Omental fat pad (tissue), 4 donors: ENCODE data around the gene UBE2L3. TPM values are rescaled to one million over a fixed set of nuclear protein-coding genes. Genes with fewer than 3 reads are reported as not detected.
"Not testable (repeated sequence)": the region's sequence is repeated elsewhere in the genome, so short reads cannot be mapped to it uniquely, and the experiment has no call there.

Source experiments
- ATAC-seq: fragments of 150-250 bp; one replicate; pipeline ENCODE4 v1.9.1; 2016; ENCODE audit warnings: mild to moderate bottlenecking, moderate library complexity; ENCODE audit not compliant: low FRiP score
- DNase-seq: peaks from one replicate; pipeline ENCODE4 v3.0.0-alpha.2; 2019; ENCODE audit warnings: low spot score
- total RNA-seq, 4 donors: library from RNA; depleted of rRNA; stranded (reverse); fragments of >200 nt; gene quantifications; one replicate each; pipeline ENCODE4 v1.1.0, GENCODE V29; 2016
- TF ChIP-seq, protein P1 (sequence below), 3 donors: fragments of 450-650 bp; IDR thresholded peaks; one replicate each; pipeline ENCODE4 v1.5.1; 2016 to 2017; ENCODE audit warnings: antibody characterized with exemption in 3 of 3, mild to moderate bottlenecking in 3 of 3, moderate library complexity in 2 of 3

UBE2L3 gene
- total RNA-seq, 4 donors from 2014 or later = 38.9 to 49.7 (median 44.0) TPM

DNA sequence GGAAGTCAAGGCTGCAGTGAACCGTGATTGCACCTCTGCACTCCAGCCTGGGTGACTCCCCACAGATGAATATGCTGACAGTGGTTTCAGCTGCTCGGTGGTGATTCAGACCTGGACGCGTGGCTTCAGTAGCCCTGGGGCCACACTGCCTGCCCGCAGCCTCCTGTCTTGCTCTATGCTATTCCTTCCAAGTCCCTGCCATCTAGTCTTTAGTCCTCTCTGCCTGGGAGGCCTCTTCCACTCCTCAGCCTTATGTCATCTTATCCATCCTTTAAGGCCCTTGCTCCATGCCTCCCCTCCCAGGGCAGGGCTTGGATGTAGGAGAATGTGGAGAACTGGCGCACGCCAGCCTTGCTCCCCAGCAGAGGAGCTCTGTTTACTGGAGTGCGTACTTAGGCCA lies 39.3 kb downstream of the UBE2L3 start:
- ATAC-seq (no peak), DNase-seq (no peak)
- TF ChIP-seq, protein P1, sequence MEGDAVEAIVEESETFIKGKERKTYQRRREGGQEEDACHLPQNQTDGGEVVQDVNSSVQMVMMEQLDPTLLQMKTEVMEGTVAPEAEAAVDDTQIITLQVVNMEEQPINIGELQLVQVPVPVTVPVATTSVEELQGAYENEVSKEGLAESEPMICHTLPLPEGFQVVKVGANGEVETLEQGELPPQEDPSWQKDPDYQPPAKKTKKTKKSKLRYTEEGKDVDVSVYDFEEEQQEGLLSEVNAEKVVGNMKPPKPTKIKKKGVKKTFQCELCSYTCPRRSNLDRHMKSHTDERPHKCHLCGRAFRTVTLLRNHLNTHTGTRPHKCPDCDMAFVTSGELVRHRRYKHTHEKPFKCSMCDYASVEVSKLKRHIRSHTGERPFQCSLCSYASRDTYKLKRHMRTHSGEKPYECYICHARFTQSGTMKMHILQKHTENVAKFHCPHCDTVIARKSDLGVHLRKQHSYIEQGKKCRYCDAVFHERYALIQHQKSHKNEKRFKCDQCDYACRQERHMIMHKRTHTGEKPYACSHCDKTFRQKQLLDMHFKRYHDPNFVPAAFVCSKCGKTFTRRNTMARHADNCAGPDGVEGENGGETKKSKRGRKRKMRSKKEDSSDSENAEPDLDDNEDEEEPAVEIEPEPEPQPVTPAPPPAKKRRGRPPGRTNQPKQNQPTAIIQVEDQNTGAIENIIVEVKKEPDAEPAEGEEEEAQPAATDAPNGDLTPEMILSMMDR (IDR thresholded peaks at IDR 0.05) = no peak

DNA sequence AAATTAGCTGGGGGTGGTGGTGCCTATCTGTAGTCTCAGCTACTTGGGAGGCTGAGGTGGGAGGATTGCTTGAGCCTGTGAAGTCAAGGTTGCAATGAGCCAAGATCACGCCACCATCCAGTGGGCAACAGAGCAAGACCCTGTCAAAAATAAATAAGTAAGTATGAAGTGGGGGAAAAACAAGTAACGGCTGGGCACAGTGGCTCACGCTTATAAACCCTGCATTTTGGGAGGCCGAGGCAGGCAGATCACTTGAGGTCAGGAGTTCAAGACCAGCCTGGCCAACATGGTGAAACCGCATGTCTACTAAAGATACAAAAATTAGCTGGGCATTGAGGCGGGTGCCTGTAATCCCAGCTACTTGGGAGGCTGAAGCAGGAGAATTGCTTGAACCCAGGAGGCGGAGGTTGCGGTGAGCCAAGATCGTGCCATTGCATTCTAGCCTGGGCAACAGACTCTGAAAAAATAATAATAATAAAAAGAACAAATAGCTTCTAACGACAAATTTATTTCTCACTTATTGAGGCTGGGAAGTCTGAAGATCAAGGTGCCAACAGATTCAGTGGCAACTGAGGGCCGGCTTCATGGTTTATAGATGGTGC lies 42.1 kb downstream of the UBE2L3 start:
- ATAC-seq, DNase-seq: not testable (repeated sequence)

DNA sequence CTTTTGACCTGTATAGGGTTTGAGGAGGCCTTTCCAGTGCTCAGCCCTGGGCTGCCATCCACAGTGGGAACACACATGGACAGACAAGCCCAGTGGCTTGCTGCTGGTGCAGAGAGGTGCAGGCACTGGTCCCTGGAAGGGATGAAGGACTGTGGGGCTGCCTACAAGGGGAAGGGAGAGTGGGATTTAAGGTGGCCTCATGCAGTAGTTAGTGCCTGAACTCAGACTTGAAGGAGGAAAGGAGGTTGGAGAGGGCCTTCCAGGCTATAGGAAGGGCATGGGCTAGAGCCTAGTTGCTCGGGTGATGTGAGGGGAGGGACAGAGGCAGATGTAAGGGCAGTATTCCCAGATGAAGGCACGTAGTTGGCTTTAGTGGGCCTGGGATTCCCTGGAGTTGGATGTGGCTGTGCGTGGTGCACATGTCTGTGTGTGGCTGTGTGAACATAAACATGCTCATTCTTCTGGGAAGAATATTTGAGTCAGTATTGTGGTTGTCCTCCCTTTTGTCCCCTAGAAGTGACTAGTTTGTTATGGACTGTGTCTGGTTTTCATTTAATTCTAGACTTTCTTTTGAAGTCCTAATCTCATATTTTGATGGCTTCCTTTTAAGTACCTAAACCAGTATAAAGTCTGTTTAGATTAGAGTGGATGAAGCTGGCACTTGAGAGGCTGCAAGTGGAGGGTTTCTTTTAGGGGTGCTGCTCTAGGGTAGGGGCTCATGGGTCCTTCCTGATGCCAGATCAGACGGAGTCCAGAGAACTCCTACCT lies 43.9 kb downstream of the UBE2L3 start:
- DNase-seq = no peak

DNA sequence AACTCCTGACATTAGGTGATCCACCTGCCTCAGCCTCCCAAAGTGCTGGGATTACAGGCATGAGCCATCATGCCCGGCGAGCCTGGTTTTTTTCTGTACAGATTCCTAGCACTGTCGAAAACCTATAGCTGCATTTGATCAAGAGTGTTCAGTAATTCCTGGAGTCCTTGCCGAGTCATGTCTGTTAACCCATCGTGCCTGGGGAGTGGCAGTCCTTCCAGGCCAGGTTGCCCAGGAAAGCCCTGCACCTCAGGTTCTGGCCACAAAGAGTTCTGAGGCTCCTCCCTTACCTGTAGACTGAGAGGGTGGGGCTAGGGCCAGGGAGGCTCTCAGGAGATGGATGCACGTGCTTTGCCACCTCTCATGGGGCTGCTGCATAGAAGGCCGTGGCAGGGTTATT lies 45.3 kb downstream of the UBE2L3 start:
- ATAC-seq (no peak), DNase-seq (no peak)
- TF ChIP-seq, protein P1 (IDR thresholded peaks at IDR 0.05) = no peak

More for the DNA sequence above, 43.9 kb downstream of the UBE2L3 start:
- TF ChIP-seq, protein P1 (IDR thresholded peaks at IDR 0.05) = no peak
- no peak for ATAC-seq

DNA sequence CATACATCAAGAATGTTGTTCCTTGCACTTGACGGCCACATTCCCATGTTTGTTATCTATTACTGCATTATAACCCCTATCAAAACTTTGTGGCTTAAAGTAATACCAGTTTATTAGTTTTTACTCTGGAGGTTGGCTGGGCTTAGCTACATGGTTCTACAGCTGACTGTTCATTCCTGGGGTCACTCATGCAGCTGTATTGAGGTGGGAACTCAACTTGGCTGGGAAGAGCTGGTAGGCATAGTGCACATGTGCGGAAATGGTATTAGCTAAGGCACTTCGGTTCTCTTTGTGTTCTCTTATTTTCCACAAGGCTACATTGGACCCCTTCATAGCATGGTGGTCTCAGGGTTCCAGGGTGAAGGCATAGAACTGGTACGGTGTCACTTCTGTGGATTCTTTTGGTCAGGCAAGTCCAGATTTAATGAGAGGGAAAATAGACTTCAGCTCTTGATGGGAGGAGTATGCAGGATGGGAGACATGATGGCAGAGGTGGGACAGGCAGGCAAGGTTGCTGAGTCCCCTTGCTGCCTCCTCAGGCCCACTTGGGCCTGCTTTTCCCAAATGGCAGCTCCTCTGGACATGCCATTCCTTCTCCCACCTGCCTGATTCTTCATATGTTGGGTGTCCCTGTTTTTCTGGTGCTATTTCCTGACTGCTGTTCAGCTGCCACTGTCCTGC lies 46.2 kb downstream of the UBE2L3 start:
- DNase-seq = no peak

DNA sequence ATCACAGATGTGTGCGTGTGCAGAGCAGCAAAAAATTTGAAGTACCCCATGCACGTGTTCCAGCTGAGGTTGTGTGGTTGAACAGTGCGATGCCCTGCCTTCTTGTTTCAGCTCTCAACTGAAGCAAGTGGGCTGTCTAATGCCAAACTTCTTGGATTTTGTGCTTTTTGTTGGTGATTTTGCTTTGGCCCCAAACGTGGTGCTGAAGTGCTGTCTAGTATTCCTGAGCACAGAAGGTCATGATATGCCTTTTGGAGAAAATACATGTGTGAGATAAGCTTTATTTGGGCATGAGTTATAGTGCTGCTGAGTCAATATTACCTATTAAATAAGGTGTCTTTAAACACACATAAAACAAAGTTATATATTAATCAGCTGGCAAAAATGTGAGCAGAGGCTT lies 48.2 kb downstream of the UBE2L3 start:
- ATAC-seq = no peak
- TF ChIP-seq, protein P1 (IDR thresholded peaks at IDR 0.05) = no peak
- no peak for DNase-seq

More for the DNA sequence above, 46.2 kb downstream of the UBE2L3 start:
- no peak for ATAC-seq
- TF ChIP-seq, protein P1 (IDR thresholded peaks at IDR 0.05) = no peak

DNA sequence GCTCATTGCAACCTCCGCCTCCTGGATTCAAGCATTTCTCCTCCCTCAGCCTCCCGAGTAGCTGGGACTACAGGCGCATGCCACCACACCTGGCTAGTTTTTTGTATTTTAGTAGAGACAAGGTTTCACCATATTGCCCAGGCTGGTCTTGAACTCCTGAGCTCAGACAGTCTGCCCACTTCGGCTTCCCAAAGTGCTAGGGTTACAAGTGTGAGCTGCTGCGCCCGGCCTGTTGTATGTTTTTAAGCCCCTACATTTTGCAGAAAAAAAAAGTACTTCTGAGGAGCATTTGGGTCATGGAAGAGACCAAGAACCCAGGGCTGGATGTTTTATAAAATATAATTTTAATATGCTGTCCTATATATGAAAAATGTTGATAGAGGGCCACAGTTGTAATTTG lies 49.8 kb downstream of the UBE2L3 start:
- DNase-seq, ATAC-seq: not testable (repeated sequence)

DNA sequence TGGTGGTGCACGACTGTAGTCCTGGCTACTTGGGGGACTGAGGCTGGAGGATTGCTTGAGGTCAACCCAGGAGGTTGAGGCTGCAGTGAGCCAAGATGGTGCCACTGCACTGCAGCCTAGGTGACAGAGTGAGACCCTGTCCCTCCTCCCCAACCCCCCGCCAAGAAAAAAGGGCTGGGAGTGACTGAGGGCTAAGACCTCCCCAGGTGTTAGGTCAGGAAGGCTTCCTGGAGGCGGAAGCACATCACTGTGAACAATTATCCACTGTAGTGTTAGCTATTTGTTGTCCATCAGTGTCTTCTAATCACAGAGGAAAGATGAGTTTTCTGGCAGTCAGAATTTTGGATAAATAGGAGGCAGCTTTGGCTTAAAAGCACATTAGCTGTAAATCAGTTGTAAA lies 53.5 kb downstream of the UBE2L3 start:
- ATAC-seq (no peak), DNase-seq (no peak)
- TF ChIP-seq, protein P1 (IDR thresholded peaks at IDR 0.05) = no peak
